Stomach (tissue), 9 donors: ENCODE measurements around the gene MYCN. TPM values are rescaled to one million over a fixed set of nuclear protein-coding genes. Genes with fewer than 3 reads are reported as not detected.

Source experiments
- DNase-seq, 2 donors: peaks; one replicate each; pipeline versions ENCODE4 v3.0.0 to v3.0.0-alpha.2; 2013 to 2019
- H3K27ac ChIP-seq, 5 donors: fragments of 200-600 bp in 4 of 5; sonication (generic) in 4 of 5; one replicate each; pipeline ENCODE4 v1.5.1; 2013 to 2019; ENCODE audit warnings: mild to moderate bottlenecking in 1 of 5, moderate library complexity in 1 of 5
- H3K27me3 ChIP-seq, 3 donors: fragments of 200-600 bp; sonication (generic); one replicate each; pipeline ENCODE4 v1.5.1; 2017 to 2019; ENCODE audit warnings: mixed run types in 1 of 3
- H3K36me3 ChIP-seq, 4 donors: fragments of 200-600 bp; sonication (generic); 1 replicate in 3 of 4; 2 replicates in 1 of 4; pipeline ENCODE4 v1.5.1; 2016 to 2019
- H3K4me1 ChIP-seq, 4 donors: fragments of 200-600 bp; sonication (generic); one replicate each; pipeline ENCODE4 v1.5.1; 2016 to 2019
- H3K4me3 ChIP-seq, 4 donors: fragments of 200-600 bp; sonication (generic) in 3 of 4; one replicate each; pipeline ENCODE4 v1.5.1; 2016 to 2019; ENCODE audit warnings: mild to moderate bottlenecking in 1 of 4
- H3K9me3 ChIP-seq, 4 donors: fragments of 200-600 bp; sonication (generic); one replicate each; pipeline ENCODE4 v1.5.1; 2016 to 2019
- CTCF ChIP-seq, 7 experiments: fragments of 450-650 bp in 4 of 7; fragments of 200-600 bp in 3 of 7; sonication (generic) in 3 of 7; IDR thresholded peaks; one replicate each; pipeline ENCODE4 v1.5.1; 2016 to 2019; ENCODE audit warnings: antibody characterized with exemption in 7 of 7, control low read depth in 2 of 7, mild to moderate bottlenecking in 1 of 7
- EP300 ChIP-seq: sonication (generic); formaldehyde crosslinking; IDR thresholded peaks from one replicate; pipeline ENCODE4 v1.6.1; 2017; ENCODE audit warnings: antibody characterized with exemption
- POLR2A ChIP-seq, 4 donors: fragments of 450-650 bp; IDR thresholded peaks; one replicate each; pipeline ENCODE4 v1.6.1; 2016; ENCODE audit warnings: antibody characterized with exemption in 4 of 4, control low read depth in 2 of 4, mild to moderate bottlenecking in 1 of 4, moderate library complexity in 1 of 4
- POLR2AphosphoS5 ChIP-seq, 3 donors: sonication (generic); formaldehyde crosslinking; IDR thresholded peaks; one replicate each; pipeline ENCODE4 v1.6.1; 2016; ENCODE audit warnings: antibody characterized with exemption in 3 of 3
- WGBS, 5 donors: extraction: QIAGEN DNeasy Blood & Tissue Kit in 3 of 5; methylation state at CpG; one replicate each; pipeline versions ENCODE4 v1.1.5 to v1.1.7; 2013 to 2018; 5-methylcytosine and 5-hydroxymethylcytosine counted together
- intact Hi-C: fragments of 100-400 bp; cut with DNase I; formaldehyde crosslinking; loops from one replicate; pipeline ENCODE4 v1.15.1; 2023; ENCODE audit warnings: low total_unique reads
- polyA plus RNA-seq, 3 donors: library from polyadenylated mRNA; stranded (reverse); fragments of 200-250 nt; gene quantifications; one replicate each; pipeline ENCODE4 v1.2.3, GENCODE V29; 2013
- total RNA-seq, 5 donors: library from RNA; depleted of rRNA; stranded (reverse); fragments of >200 nt; gene quantifications; one replicate each; pipeline versions ENCODE4 v1.1.0 to v1.2.3, GENCODE V29; 2014 to 2016
- donor health status: healthy with polysubstance abuse.
- donor health status: Bipolar disorder and iron deficiency.
- donor health status: healthy.

MYCN gene
- total and polyA plus RNA-seq, 8 donors = 0.90 to 9.6 (median 2.3) TPM; not detected in 1

GRCh38 chr2:15941871-15942710 lies 1.7 kb downstream of the MYCN start:
- H3K4me3 ChIP-seq = peak overlapping the region; percentile 53 to 70 (median 58)
- DNase-seq = peak; percentile 36 to 62
- intact Hi-C loops = no loop called here
- H3K27me3 ChIP-seq = peaks cover 0 to 58% (median 28%) of the 10 kb centered on the region in 3 donors
- 0 to 2% (median 1%) methylated on average over 24 to 98 of the region's 98 CpGs for WGBS, 5 donors
- H3K27ac ChIP-seq = peak overlapping the region; percentile 19 to 76 (median 50)
- peaks cover 0 to 9% (median 2%) of the 10 kb centered on the region in 4 donors for H3K36me3 ChIP-seq
- TF ChIP-seq EP300 (no peak), CTCF (IDR thresholded peaks at IDR 0.05) (no peak), POLR2AphosphoS5 (IDR thresholded peaks at IDR 0.05) (no peak), POLR2A (IDR thresholded peaks at IDR 0.05) (no peak)
- no peaks in the 10 kb centered on the region for H3K9me3 ChIP-seq
- peaks cover 32 to 55% (median 50%) of the 10 kb centered on the region in 4 donors for H3K4me1 ChIP-seq

GRCh38 chr2:15942711-15943345 lies 2.5 kb downstream of the MYCN start:
- peak overlapping the region; percentile 53 to 70 (median 58) for H3K4me3 ChIP-seq
- peaks cover 32 to 55% (median 50%) of the 10 kb centered on the region in 4 donors for H3K4me1 ChIP-seq
- H3K36me3 ChIP-seq = peaks cover 0 to 9% (median 2%) of the 10 kb centered on the region in 4 donors
- 3 to 16% (median 9%) methylated on average over 12 to 34 of the region's 34 CpGs for WGBS, 5 donors
- peak overlapping the region; percentile 1 to 76 (median 57) for H3K27ac ChIP-seq
- TF ChIP-seq POLR2AphosphoS5 (IDR thresholded peaks at IDR 0.05) = no peak
- TF ChIP-seq EP300 = no peak
- TF ChIP-seq POLR2A (IDR thresholded peaks at IDR 0.05) = no peak
- TF ChIP-seq CTCF (IDR thresholded peaks at IDR 0.05) = no peak
- DNase-seq = peak in 1 of 2 donors; percentile 26
- H3K27me3 ChIP-seq = peaks cover 0 to 58% (median 28%) of the 10 kb centered on the region in 3 donors
- intact Hi-C loops = no loop called here
- H3K9me3 ChIP-seq = no peaks in the 10 kb centered on the region

GRCh38 chr2:15943378-15944280 lies 3.3 kb downstream of the MYCN start:
- 3 to 9% (median 7%) methylated on average over 12 of the region's 12 CpGs for WGBS, 5 donors
- peak overlapping the region in 4 of 5 donors; percentile 1 to 76 (median 62) for H3K27ac ChIP-seq

More at GRCh38 chr2:15943378-15944280, 3.3 kb downstream of the MYCN start:
- H3K9me3 ChIP-seq = no peaks in the 10 kb centered on the region
- peaks cover 32 to 55% (median 50%) of the 10 kb centered on the region in 4 donors for H3K4me1 ChIP-seq
- H3K4me3 ChIP-seq = peak overlapping the region; percentile 53 to 70 (median 58)
- H3K36me3 ChIP-seq = peaks cover 0 to 9% (median 2%) of the 10 kb centered on the region in 4 donors
- peaks cover 0 to 52% (median 28%) of the 10 kb centered on the region in 3 donors for H3K27me3 ChIP-seq
- intact Hi-C loops = no loop called here
- TF ChIP-seq POLR2A (IDR thresholded peaks at IDR 0.05) (no peak), POLR2AphosphoS5 (IDR thresholded peaks at IDR 0.05) (no peak), CTCF (IDR thresholded peaks at IDR 0.05) (peak in 5 of 7 experiments; percentile 10 to 56 (median 46))
- peak; percentile 47 to 89 for DNase-seq
